ENCODE measurements around the gene ANKRD45. TPM values are rescaled to one million over a fixed set of nuclear protein-coding genes. Genes with fewer than 3 reads are reported as not detected.
"Not testable (repeated sequence)": the region's sequence is repeated elsewhere in the genome, so short reads cannot be mapped to it uniquely, and the experiment has no call there.

The ANKRD45 gene
- total and polyA plus RNA-seq, 4 donors = 0.28 to 0.39 (median 0.33) TPM; not detected in 1

DNA sequence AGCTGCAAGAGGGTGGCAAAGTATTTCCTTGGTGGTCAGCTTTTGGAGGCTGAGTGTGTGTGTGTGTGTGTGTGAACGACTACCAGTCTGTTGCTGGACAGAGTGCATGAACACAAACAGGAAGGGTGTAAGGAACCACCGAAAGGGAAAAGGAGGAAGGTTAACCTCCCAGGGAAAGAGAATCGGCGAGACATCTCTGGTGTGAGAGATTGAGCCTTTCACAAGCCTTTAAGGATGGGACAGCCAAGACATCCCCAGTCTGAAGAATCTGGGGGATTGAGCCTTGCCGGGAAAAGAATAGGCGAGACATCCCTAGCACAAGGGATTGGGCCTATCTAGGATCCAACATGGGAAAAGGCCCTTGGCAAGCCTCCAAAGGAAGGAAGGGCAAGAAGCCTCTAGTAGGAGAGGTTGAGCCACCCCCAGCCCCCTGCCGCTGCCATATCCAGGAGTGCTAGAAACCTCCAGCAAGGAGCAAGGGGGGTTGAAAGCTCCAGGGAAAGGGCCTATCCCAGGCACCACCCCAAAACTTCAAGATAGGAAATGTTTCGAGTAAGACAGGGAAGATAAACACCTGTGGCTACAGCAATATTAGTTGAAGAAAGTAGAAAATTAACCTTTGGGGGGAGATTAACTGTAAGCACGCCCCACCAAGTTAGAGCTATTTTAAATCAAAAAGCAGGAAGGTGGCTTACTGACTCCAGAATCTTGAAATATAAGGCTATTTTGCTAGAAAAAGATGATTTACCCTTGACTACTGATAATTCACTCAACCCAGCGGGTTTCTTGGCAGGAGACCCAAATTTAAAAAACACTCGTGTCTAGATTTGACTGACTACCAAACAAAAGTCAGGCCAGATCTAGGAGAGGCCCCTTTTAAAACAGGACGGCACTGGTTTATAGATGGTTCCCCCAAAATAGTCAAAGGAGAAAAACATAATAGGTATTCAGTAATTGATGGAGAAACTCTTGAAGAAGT lies 31.3 kb downstream of the ANKRD45 start:
- Histone ChIP-seq H3K9me3 (ENCODE audit: control insufficient read depth, low read length) (peaks cover 5% of the 10 kb centered on the region), H3K4me1 (ENCODE audit: control insufficient read depth in 1 of 2, insufficient read depth in 2 of 2, low read length in 2 of 2) (no peaks in the 10 kb centered on the region), H3K4me3 (ENCODE audit: low read length in 2 of 2) (no peak overlapping the region), H3K36me3 (ENCODE audit: control insufficient read depth in 1 of 2, insufficient read depth in 2 of 2, low read length in 1 of 2) (no peaks in the 10 kb centered on the region), H3K27ac (ENCODE audit: low read depth in 1 of 2, low read length in 2 of 2) (no peak overlapping the region), H3K27me3 (ENCODE audit: control insufficient read depth in 1 of 2, insufficient read depth in 2 of 2, low read length in 1 of 2) (no peaks in the 10 kb centered on the region)
- intact Hi-C loops (cut with DNase I) = no loop called here
- DNase-seq (no peak), ATAC-seq (ENCODE audit: low FRiP score) (no peak)
- WGBS, 2 donors = 71 to 73% methylated on average over 12 of the region's 12 CpGs

DNA sequence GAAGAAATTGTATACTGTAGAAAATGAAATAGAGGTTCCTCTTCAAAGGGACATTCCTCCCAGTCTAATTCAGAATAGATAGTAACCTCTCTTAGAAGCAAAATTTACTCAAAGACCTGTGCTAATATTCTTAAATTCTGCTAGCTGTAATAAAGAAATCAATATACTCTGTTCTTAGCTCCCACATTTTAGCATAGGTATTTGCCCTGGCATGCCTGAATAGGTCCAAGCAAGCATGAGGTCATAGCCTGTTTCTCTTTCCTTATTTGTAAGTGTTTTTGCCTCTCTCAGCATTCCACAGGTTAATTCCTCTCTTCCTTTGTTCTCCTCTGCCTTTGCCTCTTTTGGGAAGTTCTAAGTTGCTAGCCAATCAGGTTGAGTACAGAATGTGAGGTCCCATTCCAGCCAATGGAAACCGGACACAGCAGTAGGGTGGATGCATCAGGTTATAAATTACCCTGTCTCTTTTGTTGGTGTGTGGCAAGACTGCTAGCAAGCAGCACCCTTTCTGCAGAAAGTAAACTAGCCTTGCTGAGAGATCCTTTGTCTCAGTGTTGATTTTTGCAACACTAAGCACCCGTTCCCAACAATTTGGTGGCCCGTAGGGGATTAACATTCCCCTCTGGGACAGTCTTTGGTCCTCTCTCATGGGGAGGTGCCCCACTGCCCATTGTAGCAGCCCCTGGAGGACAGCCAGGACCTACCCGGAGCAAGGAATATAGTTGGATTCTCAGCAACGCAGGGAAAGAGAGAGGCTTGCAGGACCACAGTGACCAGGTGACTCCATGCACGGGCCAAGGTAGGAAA lies 32.2 kb downstream of the ANKRD45 start:
- H3K36me3 ChIP-seq (ENCODE audit: control insufficient read depth in 1 of 2, insufficient read depth in 2 of 2, low read length in 1 of 2); intact Hi-C loops (cut with DNase I); H3K4me3 ChIP-seq (ENCODE audit: low read length in 2 of 2); H3K27me3 ChIP-seq (ENCODE audit: control insufficient read depth in 1 of 2, insufficient read depth in 2 of 2, low read length in 1 of 2); DNase-seq; H3K27ac ChIP-seq (ENCODE audit: low read depth in 1 of 2, low read length in 2 of 2); ATAC-seq (ENCODE audit: low FRiP score); H3K4me1 ChIP-seq (ENCODE audit: control insufficient read depth in 1 of 2, insufficient read depth in 2 of 2, low read length in 2 of 2); H3K9me3 ChIP-seq (ENCODE audit: control insufficient read depth, low read length): not testable (repeated sequence)
- WGBS, 2 donors = 82 to 85% methylated on average over 6 of the region's 6 CpGs

DNA sequence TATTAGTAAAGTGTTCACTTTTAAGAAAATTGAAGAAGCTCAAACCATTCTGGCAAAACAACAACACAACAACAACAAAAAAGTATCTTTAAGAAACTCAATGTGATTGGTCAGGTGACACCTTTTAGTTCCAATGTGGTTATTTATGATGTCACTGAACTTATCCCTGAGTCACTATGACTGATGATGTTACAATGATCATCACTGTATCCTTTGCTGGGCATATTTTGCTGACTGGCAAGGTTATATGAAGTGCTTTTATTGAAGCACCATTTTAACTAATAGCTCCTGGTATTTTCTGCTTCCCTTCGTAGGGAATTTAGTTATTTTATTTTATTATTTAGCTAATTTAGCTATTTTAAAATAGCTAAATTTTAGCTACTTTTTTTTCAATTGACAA lies 34.5 kb downstream of the ANKRD45 start, which contains the start of gene TEX50:
Gene TEX50, plus strand, starts transcription at position 223 of the 400 bp plus-strand sequence. CDS start 184 bp downstream, outside the sequence.
- intact Hi-C loops (cut with DNase I) = no loop called here
- 78 to 83% methylated on average over 1 of the region's 1 CpG for WGBS, 2 donors
- Histone ChIP-seq H3K36me3 (ENCODE audit: control insufficient read depth in 1 of 2, insufficient read depth in 2 of 2, low read length in 1 of 2) (no peaks in the 10 kb centered on the region), H3K4me3 (ENCODE audit: low read length in 2 of 2) (no peak within 1 kb of the TSS), H3K27me3 (ENCODE audit: control insufficient read depth in 1 of 2, insufficient read depth in 2 of 2, low read length in 1 of 2) (no peaks in the 10 kb centered on the region), H3K27ac (ENCODE audit: low read depth in 1 of 2, low read length in 2 of 2) (no peak within 1 kb of the TSS), H3K9me3 (ENCODE audit: control insufficient read depth, low read length) (peaks cover 3% of the 10 kb centered on the region), H3K4me1 (ENCODE audit: control insufficient read depth in 1 of 2, insufficient read depth in 2 of 2, low read length in 2 of 2) (no peaks in the 10 kb centered on the region)
- DNase-seq = no peak
- ATAC-seq (ENCODE audit: low FRiP score) = no peak

DNA sequence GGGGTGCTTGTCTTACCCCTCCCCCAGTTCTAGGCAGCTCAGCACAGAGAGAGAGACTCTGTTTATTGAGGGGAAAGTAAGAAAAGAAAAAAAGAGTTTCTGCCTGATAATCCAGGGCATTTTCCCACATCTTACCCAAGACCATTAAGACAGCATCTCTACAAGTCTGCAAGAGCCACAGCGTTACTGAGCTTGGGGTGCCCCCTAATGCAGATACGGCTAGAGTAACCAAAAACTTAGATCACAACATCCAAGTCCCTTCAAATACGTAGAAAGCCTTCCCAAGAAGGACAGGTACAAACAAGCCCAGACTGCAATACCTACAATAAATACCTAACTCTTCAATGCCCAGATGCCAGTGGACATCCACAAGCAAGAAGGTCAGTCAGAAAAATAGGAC lies 40.8 kb downstream of the ANKRD45 start:
- WGBS, 2 donors = 78 to 85% methylated on average over 3 of the region's 3 CpGs
- intact Hi-C loops (cut with DNase I) = no loop called here

DNA sequence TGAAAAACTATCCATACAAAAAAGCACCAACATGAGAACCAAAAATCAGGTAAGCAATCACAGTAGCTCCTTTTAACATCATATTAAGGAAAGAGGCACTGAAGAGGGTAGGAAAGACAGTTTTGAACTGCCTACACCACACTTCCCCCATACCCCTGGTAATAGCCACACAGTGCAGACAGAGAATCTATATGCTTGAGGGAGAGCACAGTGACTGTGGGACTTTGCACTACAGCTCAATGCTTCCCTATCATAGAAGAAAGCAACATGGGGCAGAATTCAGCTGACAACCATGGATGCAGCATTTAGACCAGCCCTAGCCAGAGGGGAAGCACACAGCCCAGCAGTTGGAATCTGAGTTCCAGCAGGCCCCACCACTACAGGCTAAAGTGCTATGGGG lies 42.4 kb downstream of the ANKRD45 start:
- H3K4me1 ChIP-seq (ENCODE audit: control insufficient read depth in 1 of 2, insufficient read depth in 2 of 2, low read length in 2 of 2) = no peaks in the 10 kb centered on the region
- no peaks in the 10 kb centered on the region for H3K36me3 ChIP-seq (ENCODE audit: control insufficient read depth in 1 of 2, insufficient read depth in 2 of 2, low read length in 1 of 2)
- H3K27ac ChIP-seq (ENCODE audit: low read depth in 1 of 2, low read length in 2 of 2) = no peak overlapping the region
- intact Hi-C loops (cut with DNase I) = no loop called here
- ATAC-seq (ENCODE audit: low FRiP score) = no peak
- H3K9me3 ChIP-seq (ENCODE audit: control insufficient read depth, low read length) = no peaks in the 10 kb centered on the region
- no peak for DNase-seq
- H3K4me3 ChIP-seq (ENCODE audit: low read length in 2 of 2) = no peak overlapping the region
- H3K27me3 ChIP-seq (ENCODE audit: control insufficient read depth in 1 of 2, insufficient read depth in 2 of 2, low read length in 1 of 2) = no peaks in the 10 kb centered on the region

More for the DNA sequence above, 40.8 kb downstream of the ANKRD45 start:
- Histone ChIP-seq H3K27ac (ENCODE audit: low read depth in 1 of 2, low read length in 2 of 2) (no peak overlapping the region), H3K4me3 (ENCODE audit: low read length in 2 of 2) (no peak overlapping the region), H3K27me3 (ENCODE audit: control insufficient read depth in 1 of 2, insufficient read depth in 2 of 2, low read length in 1 of 2) (no peaks in the 10 kb centered on the region), H3K36me3 (ENCODE audit: control insufficient read depth in 1 of 2, insufficient read depth in 2 of 2, low read length in 1 of 2) (no peaks in the 10 kb centered on the region), H3K9me3 (ENCODE audit: control insufficient read depth, low read length) (no peaks in the 10 kb centered on the region), H3K4me1 (ENCODE audit: control insufficient read depth in 1 of 2, insufficient read depth in 2 of 2, low read length in 2 of 2) (no peaks in the 10 kb centered on the region)
- no peak for ATAC-seq (ENCODE audit: low FRiP score)
- DNase-seq = no peak

DNA sequence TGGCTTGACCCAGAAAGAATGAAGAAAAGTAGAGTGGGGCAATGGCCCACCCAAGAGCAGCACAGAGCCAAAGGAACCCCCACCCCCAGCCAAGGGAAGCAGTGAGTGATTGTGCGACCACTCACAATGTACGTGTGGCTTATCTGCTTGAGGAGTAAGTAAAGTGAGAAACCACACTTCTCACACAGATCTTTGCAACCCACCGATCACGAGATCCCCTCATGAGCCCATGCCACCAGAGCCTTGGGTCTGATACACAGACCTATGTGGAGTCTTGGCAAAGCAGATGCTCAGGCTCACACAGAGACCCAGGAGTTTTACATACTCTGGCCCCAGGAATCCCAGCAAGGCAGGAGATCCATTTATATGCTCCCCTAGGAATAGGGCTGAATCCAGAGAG lies 52.8 kb downstream of the ANKRD45 start:
- ATAC-seq (ENCODE audit: low FRiP score) (no peak), DNase-seq (no peak)
- Histone ChIP-seq H3K4me3 (ENCODE audit: low read length in 2 of 2) (no peak overlapping the region), H3K9me3 (ENCODE audit: control insufficient read depth, low read length) (peaks cover 3% of the 10 kb centered on the region), H3K27ac (ENCODE audit: low read depth in 1 of 2, low read length in 2 of 2) (no peak overlapping the region), H3K36me3 (ENCODE audit: control insufficient read depth in 1 of 2, insufficient read depth in 2 of 2, low read length in 1 of 2) (no peaks in the 10 kb centered on the region), H3K27me3 (ENCODE audit: control insufficient read depth in 1 of 2, insufficient read depth in 2 of 2, low read length in 1 of 2) (no peaks in the 10 kb centered on the region), H3K4me1 (ENCODE audit: control insufficient read depth in 1 of 2, insufficient read depth in 2 of 2, low read length in 2 of 2) (no peaks in the 10 kb centered on the region)
- WGBS, 2 donors = 90 to 95% methylated on average over 4 of the region's 4 CpGs
- intact Hi-C loops (cut with DNase I) = no loop called here

DNA sequence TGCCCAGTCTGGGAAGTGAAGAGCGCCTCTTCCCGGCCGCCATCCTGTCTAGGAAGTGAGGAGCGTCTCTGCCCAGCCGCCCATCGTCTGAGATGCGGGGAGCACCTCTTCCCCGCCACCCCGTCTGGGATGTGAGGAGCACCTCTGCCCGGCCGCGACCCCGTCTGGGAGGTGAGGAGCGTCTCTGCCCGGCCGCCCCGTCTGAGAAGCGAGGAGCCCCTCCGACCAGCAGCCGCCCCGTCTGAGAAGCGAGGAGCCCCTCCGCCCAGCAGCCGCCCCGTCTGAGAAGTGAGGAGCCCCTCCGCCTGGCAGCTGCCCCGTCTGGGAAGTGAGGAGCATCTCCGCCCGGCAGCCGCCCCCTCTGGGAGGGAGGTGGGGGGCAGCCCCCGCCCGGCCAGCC lies 56.6 kb downstream of the ANKRD45 start:
- H3K4me3 ChIP-seq (ENCODE audit: low read length in 2 of 2); ATAC-seq (ENCODE audit: low FRiP score); DNase-seq; H3K9me3 ChIP-seq (ENCODE audit: control insufficient read depth, low read length); H3K27me3 ChIP-seq (ENCODE audit: control insufficient read depth in 1 of 2, insufficient read depth in 2 of 2, low read length in 1 of 2); H3K4me1 ChIP-seq (ENCODE audit: control insufficient read depth in 1 of 2, insufficient read depth in 2 of 2, low read length in 2 of 2); intact Hi-C loops (cut with DNase I); H3K27ac ChIP-seq (ENCODE audit: low read depth in 1 of 2, low read length in 2 of 2); H3K36me3 ChIP-seq (ENCODE audit: control insufficient read depth in 1 of 2, insufficient read depth in 2 of 2, low read length in 1 of 2): not testable (repeated sequence)
- WGBS, 2 donors = 91 to 94% methylated on average over 26 to 32 of the region's 32 CpGs

DNA sequence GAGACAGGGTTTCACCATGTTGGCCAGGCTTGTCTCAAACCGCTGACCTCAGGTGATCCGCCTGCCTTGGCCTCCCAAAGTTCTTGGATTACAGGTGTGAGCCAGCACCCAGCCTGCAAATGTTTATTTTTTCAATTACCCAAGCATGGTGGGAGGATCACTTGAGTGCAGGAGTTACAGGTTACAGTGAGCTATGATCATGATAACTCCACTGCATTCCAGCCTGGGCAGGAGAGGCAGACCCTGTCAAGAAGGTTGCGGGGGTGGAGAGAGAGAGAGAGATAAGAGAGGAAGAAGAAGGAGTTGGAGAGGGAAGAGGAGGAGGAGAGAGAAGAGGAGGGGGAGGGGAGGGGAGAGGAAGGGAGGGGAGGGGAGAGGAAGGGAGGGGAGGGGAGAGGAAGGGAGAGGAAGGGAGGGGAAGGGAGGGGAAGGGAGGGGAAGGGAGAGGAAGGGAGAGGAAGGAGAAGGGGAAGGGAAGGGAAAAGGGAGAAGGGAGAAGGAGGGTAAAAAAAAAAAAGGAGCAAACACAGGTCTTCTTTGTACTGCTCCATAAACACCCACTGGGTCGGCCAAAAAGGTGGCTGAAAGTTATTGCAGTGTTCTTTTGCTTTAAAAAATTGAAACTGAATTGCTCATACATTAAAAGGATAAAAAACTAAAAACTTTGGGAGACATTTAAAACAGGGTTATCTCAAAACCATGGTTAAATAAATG lies 61.0 kb downstream of the ANKRD45 start:
- Histone ChIP-seq H3K4me1 (ENCODE audit: control insufficient read depth in 1 of 2, insufficient read depth in 2 of 2, low read length in 2 of 2) (no peaks in the 10 kb centered on the region), H3K27me3 (ENCODE audit: control insufficient read depth in 1 of 2, insufficient read depth in 2 of 2, low read length in 1 of 2) (peaks cover 0 to 1% of the 10 kb centered on the region in 2 donors), H3K27ac (ENCODE audit: low read depth in 1 of 2, low read length in 2 of 2) (no peak overlapping the region), H3K9me3 (ENCODE audit: control insufficient read depth, low read length) (no peaks in the 10 kb centered on the region), H3K36me3 (ENCODE audit: control insufficient read depth in 1 of 2, insufficient read depth in 2 of 2, low read length in 1 of 2) (no peaks in the 10 kb centered on the region), H3K4me3 (ENCODE audit: low read length in 2 of 2) (no peak overlapping the region)
- intact Hi-C loops (cut with DNase I) = loop anchor here in 1 of 2 donors (10.0 kb wide), 1 partner anchor 174 kb away; no protein-coding TSS in a partner anchor
- DNase-seq (no peak), ATAC-seq (ENCODE audit: low FRiP score) (no peak)
- WGBS, 2 donors = 85 to 87% methylated on average over 4 of the region's 4 CpGs
